GM21619 (cell line): ENCODE data around the gene CENPB.

ENCODE experiments used
- ATAC-seq: cut with Tn5 transposase; IDR thresholded peaks from one replicate; pipeline ENCODE4 v1.9.1; 2021; ENCODE audit not compliant: unreplicated experiment

The CENPB gene

GRCh38 chr20:3751305-3751674 lies 35.2 kb downstream of the CENPB start:
- ATAC-seq: no peak

DNA sequence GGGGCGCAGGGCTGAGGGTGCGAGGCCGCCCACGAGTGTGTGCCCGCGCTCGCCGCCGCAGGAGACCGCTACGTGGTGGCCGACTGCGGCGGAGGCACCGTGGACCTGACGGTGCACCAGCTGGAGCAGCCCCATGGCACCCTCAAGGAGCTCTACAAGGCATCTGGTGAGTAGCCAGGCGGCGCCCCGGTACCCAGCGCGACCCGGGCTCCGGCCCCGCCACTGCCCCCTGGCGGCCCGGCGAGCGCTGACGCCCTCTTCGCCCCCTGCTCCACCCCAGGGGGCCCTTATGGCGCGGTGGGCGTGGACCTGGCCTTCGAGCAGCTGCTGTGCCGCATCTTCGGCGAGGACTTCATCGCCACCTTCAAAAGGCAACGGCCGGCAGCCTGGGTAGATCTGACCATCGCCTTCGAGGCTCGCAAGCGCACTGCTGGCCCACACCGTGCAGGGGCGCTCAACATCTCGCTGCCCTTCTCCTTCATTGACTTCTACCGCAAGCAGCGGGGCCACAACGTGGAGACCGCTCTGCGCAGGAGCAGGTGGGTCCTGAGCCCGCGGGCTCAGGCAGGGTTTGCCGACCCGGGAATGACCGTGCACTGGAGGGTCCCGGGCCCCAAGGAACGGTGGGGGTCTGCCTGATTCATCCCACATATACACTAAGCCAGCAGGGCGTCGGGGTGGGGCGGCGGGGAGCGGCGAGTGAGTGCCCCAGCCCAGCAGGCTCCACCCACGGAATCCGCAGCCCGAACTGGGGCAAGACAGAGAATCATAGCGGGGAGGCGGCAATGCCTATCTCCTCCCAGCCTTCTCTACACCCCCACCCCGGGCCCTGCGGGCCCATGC lies 36.6 kb downstream of the CENPB start:
- ATAC-seq: no peak

GRCh38 chr20:3749087-3749688 lies 37.4 kb downstream of the CENPB start:
- ATAC-seq: no peak

DNA sequence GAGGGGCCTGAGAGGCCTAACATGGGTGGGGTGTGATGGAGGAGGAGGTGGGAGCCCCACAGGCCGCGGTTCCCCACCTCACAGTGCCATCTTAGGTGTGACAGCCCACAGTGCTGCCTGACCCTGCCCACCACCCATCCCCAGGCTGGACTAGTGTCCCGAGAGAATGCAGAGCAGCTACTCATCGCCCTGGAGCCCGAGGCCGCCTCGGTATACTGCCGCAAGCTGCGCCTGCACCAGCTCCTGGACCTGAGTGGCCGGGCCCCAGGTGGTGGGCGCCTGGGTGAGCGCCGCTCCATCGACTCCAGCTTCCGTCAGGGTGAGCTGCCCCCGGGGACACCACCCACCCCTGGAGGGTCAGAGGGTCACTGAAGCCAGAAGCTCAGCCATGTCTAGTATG lies 38.5 kb downstream of the CENPB start:
- ATAC-seq: no peak

DNA sequence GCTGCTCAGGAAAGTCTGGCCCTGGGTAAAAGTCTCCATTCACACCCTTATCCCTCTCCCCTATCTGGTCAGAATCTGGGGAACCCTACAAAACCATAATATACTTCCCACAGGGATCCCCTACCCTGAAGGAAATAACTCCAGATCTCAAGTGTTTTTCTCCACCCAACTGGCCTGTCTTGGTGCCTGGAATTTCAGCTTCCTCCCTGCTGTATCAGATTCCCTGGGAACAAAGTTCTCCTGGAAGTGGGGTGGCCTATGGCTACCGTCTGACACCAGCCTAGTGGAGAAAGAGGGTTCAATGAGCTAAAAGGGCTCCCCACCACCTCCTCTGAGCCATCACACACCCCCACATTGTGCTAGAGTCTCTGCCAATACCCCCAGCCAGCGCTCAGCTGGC lies 39.1 kb downstream of the CENPB start:
- ATAC-seq: no peak

- ATAC-seq: no peak
Observed at GRCh38 chr20:3745686-3746173, 40.8 kb downstream of the CENPB start.

DNA sequence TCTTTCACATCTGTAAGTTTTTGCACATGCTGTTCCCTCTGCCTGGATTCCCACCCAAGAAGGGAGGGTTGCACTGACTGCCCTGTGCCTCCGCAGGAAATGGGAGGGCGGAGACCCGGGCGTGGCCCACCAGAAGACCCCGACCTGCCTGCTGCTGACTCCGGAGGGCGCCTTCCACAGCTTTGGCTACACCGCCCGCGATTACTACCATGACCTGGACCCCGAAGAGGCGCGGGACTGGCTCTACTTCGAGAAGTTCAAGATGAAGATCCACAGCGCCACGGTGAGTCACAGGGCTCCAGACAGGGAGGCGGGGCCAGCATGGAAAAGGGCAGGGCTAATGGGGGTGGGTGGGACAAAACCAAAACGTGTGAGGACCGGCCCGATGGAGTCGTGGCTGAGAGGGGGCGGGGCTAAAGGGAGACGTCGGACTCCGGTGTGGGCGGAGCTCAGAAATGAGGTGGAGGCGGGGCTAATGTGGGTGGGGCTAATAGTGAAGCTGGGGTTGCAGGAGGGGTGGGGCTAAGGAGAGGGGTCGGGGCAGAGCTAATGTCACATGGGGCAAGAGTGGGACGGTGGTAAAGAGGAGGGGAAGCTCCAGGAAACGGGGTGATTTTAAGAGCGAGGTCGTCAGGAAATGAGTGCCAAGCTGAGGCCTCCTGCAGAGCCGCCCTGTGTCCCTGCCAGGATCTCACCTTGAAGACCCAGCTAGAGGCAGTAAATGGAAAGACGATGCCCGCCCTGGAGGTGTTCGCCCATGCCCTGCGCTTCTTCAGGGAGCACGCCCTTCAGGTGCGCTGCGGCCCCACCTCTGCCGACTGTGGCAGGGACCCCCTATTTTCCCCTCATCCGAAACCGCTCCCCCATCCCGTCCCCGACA lies 41.5 kb downstream of the CENPB start:
- no peak for ATAC-seq

- ATAC-seq: no peak
Observed at GRCh38 chr20:3744037-3744436, 42.5 kb downstream of the CENPB start.

DNA sequence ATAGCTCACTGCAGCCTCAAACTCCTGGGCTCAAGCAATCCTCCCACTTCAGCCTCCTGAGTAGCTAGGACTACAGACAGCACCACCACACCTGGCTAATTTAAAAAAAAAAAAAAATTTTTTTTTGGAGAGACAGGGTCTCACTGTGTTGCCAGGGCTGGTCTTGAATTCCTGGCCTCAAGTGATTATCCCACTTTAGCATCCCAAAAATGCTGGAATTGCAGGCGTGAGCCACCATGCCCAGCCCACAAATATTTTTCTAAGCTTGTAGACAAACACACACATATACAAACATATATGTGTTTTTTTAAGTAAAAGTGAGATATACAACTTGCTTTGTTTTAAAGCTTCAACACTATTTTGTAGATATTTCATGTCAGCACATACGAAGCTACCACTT lies 43.3 kb downstream of the CENPB start:
- no peak for ATAC-seq

GRCh38 chr20:3741836-3742458 lies 44.6 kb downstream of the CENPB start:
- no peak for ATAC-seq

GRCh38 chr20:3740615-3741301 lies 45.8 kb downstream of the CENPB start:
- ATAC-seq: no peak

DNA sequence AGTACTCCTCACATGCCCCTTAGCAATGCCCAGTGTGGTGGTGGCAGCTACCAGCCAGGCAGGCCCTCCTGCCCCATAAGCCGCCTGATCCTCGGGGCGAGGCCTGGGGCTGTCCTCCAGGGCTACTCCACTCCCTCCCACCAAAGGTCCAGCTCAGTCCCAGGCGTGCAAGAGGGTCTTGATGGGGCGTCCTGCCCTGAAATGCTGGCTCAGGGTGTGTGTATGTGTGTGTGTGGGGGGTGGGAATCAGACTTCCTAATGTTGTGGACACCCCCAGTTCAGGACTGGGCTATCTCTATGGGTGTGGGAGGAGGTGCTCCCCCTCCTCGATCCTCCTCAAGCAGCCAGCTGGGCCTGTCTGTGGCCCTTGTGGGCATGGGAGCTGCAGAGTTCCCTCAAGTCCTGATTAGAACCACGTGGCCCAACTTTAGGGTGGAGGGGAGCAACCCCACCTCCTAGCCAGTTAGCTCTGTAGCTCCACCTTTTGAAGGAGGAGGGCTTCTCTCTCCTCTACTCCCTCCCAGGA lies 46.6 kb downstream of the CENPB start:
- ATAC-seq: no peak

GRCh38 chr20:3739054-3739925 lies 47.2 kb downstream of the CENPB start:
- no peak for ATAC-seq

DNA sequence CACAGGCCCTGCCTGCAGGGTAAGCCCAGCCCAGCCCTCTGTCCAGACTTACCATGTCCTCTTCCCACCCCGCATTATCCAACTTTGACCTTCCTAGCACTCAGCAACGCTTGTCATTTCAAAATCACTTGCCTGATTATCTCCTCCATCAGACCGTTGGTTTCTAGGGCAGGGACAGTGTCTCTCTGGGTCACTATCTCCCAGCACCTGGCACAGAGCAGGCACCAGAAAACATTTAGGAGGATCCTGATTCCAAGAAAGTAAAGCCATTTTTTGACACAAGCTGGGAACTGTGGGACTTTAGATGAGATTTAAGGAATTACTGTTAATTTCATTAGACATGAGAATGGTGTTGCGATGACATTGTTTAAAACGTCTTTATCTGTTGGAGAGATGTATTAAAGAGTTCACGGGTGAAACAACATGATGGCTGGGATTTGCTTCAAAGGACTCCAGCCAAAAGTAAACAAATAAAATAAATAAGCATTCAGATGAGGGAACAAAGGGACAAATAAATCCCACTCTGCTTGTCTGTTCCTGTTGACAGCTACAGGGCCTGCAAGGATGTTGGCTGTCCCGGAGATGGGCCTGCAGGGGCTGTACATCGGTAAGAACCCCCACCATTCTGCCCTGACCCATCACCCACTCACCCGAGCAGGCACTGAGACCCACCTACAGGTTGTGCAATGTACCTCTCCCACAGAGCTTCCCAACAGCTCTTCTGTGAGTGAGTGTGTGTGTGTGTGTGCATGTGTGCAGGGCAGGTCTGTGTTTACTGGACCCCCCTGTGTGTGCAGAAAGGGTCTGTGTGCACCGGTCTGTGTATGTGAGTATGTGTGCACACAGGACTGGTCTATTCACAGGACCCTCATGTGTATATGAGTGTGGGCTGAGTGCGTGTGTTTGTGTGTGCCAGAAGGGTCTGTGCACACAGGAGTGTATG lies 48.2 kb downstream of the CENPB start:
- no peak for ATAC-seq

- no peak for ATAC-seq
Observed at GRCh38 chr20:3735768-3736167, 50.8 kb downstream of the CENPB start.

GRCh38 chr20:3734111-3734843 lies 52.3 kb downstream of the CENPB start:
- no peak for ATAC-seq
